Endodermal cell (in vitro differentiated cells): Measurements from ENCODE around the gene KAZN. TPM values are rescaled to one million over a fixed set of nuclear protein-coding genes. Genes with fewer than 3 reads are reported as not detected.

Experiments used
- DNase-seq: peaks from one replicate; pipeline ENCODE4 v3.0.0-alpha.2; 2017
- H3K27ac ChIP-seq: 2 replicates; pipeline ENCODE4 v1.5.1; 2013; ENCODE audit warnings: mild to moderate bottlenecking, low read depth, low read length, moderate library complexity
- H3K27me3 ChIP-seq: 2 replicates; pipeline ENCODE4 v1.6.1; 2013; ENCODE audit warnings: mild to moderate bottlenecking, low read length, moderate library complexity; ENCODE audit not compliant: insufficient read depth, control insufficient read depth, poor library complexity, severe bottlenecking
- H3K36me3 ChIP-seq: 2 replicates; pipeline ENCODE4 v1.7.0; 2013; ENCODE audit warnings: mild to moderate bottlenecking, low read length, moderate library complexity; ENCODE audit not compliant: control insufficient read depth, insufficient read depth
- H3K4me1 ChIP-seq: one replicate; pipeline ENCODE4 v1.7.0; 2013; ENCODE audit warnings: low read length; ENCODE audit not compliant: control insufficient read depth, insufficient read depth
- H3K4me3 ChIP-seq: 2 replicates; pipeline ENCODE4 v1.5.1; 2013; ENCODE audit warnings: mild to moderate bottlenecking, low read length, moderate library complexity
- H3K9ac ChIP-seq: 2 replicates; pipeline ENCODE4 v1.6.1; 2013; ENCODE audit warnings: mild to moderate bottlenecking, low read length, moderate library complexity; ENCODE audit not compliant: poor library complexity, severe bottlenecking; ENCODE audit errors: extremely low read depth
- H3K9me3 ChIP-seq: 2 replicates; pipeline ENCODE4 v1.6.1; 2013; ENCODE audit warnings: mild to moderate bottlenecking, low read length, moderate library complexity; ENCODE audit not compliant: control insufficient read depth
- H3K27ac Mint-ChIP-seq: 2 replicates; pipeline ENCODE4 v1.8.0; 2020; ENCODE audit warnings: mixed read lengths
- H3K27me3 Mint-ChIP-seq: 2 replicates; pipeline ENCODE4 v1.8.0; 2021; ENCODE audit warnings: mild to moderate bottlenecking, mixed read lengths; ENCODE audit not compliant: insufficient read depth
- H3K36me3 Mint-ChIP-seq: 2 replicates; pipeline ENCODE4 v1.8.0; 2020; ENCODE audit warnings: low read depth, mixed read lengths
- H3K4me1 Mint-ChIP-seq: 2 replicates; pipeline ENCODE4 v1.8.0; 2020; ENCODE audit warnings: mixed read lengths
- H3K4me3 Mint-ChIP-seq: 2 replicates; pipeline ENCODE4 v1.8.0; 2020; ENCODE audit warnings: mild to moderate bottlenecking, moderate library complexity, mixed read lengths
- H3K9me3 Mint-ChIP-seq: 2 replicates; pipeline ENCODE4 v1.8.0; 2020; ENCODE audit warnings: mild to moderate bottlenecking, mixed read lengths
- CTCF ChIP-seq: fragments of 200-600 bp; sonication (generic); conservative IDR thresholded peaks from 2 replicates; pipeline ENCODE4 v1.5.0; 2021; ENCODE audit warnings: antibody characterized with exemption, mild to moderate bottlenecking
- WGBS, 2 experiments: methylation state at CpG; one replicate each; pipeline versions ENCODE4 v1.1.5 to v1.1.7; 2013; ENCODE audit warnings: missing lambda C conversion rate in 2 of 2, mixed read lengths in 1 of 2; ENCODE audit not compliant: insufficient coverage in 1 of 2, insufficient read length in 1 of 2; 5-methylcytosine and 5-hydroxymethylcytosine counted together
- total RNA-seq, 2 donors: library from RNA; stranded (reverse); fragmentation: NEBNext Ultra II Directional in 1 of 2; extraction: Animal tissue kit (Norgen Biotek cat#: 25700) in 1 of 2; gene quantifications; 2 replicates in 1 of 2; 3 replicates in 1 of 2; pipeline ENCODE4 v1.2.1, GENCODE V29; 2021

Gene KAZN
- total RNA-seq, 2 donors from 2014 or later = 12.4 to 13.9 TPM

- H3K9me3 ChIP-seq = peaks cover 4% of the 10 kb centered on the region
- no peak overlapping the region for H3K4me3 ChIP-seq
- H3K27me3 Mint-ChIP-seq = no peaks in the 10 kb centered on the region
- no peak overlapping the region for H3K4me3 Mint-ChIP-seq
- peaks cover 7% of the 10 kb centered on the region for H3K9me3 Mint-ChIP-seq
- no peaks in the 10 kb centered on the region for H3K4me1 Mint-ChIP-seq
- no peak overlapping the region for H3K27ac ChIP-seq
- DNase-seq = no peak
- H3K36me3 Mint-ChIP-seq = peaks cover 10% of the 10 kb centered on the region
- H3K27me3 ChIP-seq = no peaks in the 10 kb centered on the region
- 91 to 94% methylated on average over 7 to 11 of the region's 11 CpGs for WGBS, 2 experiments
- H3K27ac Mint-ChIP-seq = no peak overlapping the region
- no peak for TF ChIP-seq CTCF
- no peak overlapping the region for H3K9ac ChIP-seq
- peaks cover 5% of the 10 kb centered on the region for H3K36me3 ChIP-seq
- no peaks in the 10 kb centered on the region for H3K4me1 ChIP-seq
Measured at GRCh38 chr1:14956579-14957195, 358.2 kb downstream of the KAZN start.

- no peaks in the 10 kb centered on the region for H3K4me1 Mint-ChIP-seq
Measured at GRCh38 chr1:14957375-14958098, 359.1 kb downstream of the KAZN start.

More at GRCh38 chr1:14957375-14958098, 359.1 kb downstream of the KAZN start:
- Mint-ChIP-seq H3K27me3 (no peaks in the 10 kb centered on the region), H3K9me3 (peaks cover 7% of the 10 kb centered on the region), H3K36me3 (peaks cover 15% of the 10 kb centered on the region), H3K4me3 (no peak overlapping the region), H3K27ac (peak overlapping the region; percentile 32)
- no peak overlapping the region for H3K9ac ChIP-seq
- H3K4me1 ChIP-seq = no peaks in the 10 kb centered on the region
- no peak overlapping the region for H3K4me3 ChIP-seq
- H3K36me3 ChIP-seq = peaks cover 5% of the 10 kb centered on the region
- H3K27ac ChIP-seq = no peak overlapping the region
- H3K9me3 ChIP-seq = peaks cover 4% of the 10 kb centered on the region
- DNase-seq = no peak
- no peaks in the 10 kb centered on the region for H3K27me3 ChIP-seq
- WGBS, 2 experiments = 93 to 96% methylated on average over 18 to 33 of the region's 33 CpGs
- no peak for TF ChIP-seq CTCF
